GM12878 (cell line): ENCODE results near the gene C9orf72. TPM values are rescaled to one million over a fixed set of nuclear protein-coding genes. Genes with fewer than 3 reads are reported as not detected.

Experiments used
- ATAC-seq: fragments of 200-7000 bp; cut with Tn5 transposase; 3 replicates; pipeline ENCODE4 v1.9.1; 2020; ENCODE audit warnings: mild to moderate bottlenecking, moderate library complexity
- BruUV-seq: library from RNA; stranded (reverse); fragments of 400-500 nt; replicated peaks from 2 replicates; lab custom pipeline; 2021; lab: Mats Ljungman, UMichigan
- CTCF ChIA-PET: fragments of 300-600 bp; sonication (Branson Sonifier 250); formaldehyde crosslinking; extraction: SDS; loops from one replicate; lab custom pipeline; 2021; ENCODE audit warnings: inconsistent platforms; lab: Yijun Ruan, JAX
- POLR2A ChIA-PET: fragments of 350-600 bp; formaldehyde crosslinking; extraction: SDS; loops from one replicate; lab custom pipeline; 2021; ENCODE audit warnings: inconsistent platforms; lab: Charles Lee
- RAD21 ChIA-PET: fragments of 300-600 bp; sonication (Branson Sonifier 250); formaldehyde crosslinking; loops from one replicate; lab custom pipeline; 2023; ENCODE audit warnings: antibody characterized with exemption; ENCODE audit not compliant: unreplicated experiment; lab: Charles Lee
- SMC1A ChIA-PET: fragments of 300-600 bp; sonication (Branson Sonifier 250); formaldehyde crosslinking; loops from one replicate; lab custom pipeline; 2023; ENCODE audit not compliant: unreplicated experiment, uncharacterized antibody; lab: Charles Lee
- DNase-seq: peaks from one replicate; pipeline ENCODE4 v3.0.0-alpha.2; 2011; ENCODE audit warnings: low read depth, low spot score
- FAIRE-seq: peaks from 3 replicates; lab custom pipeline; 2011; peaks lifted over from hg19 to GRCh38; lab: Jason Lieb, UNC
- H2AFZ ChIP-seq: 2 replicates; pipeline ENCODE4 v1.6.0; 2011; ENCODE audit warnings: low read depth, low read length, control low read depth; ENCODE audit not compliant: control insufficient read depth
- H3K27ac ChIP-seq: 2 replicates; pipeline ENCODE4 v1.5.1; 2011; ENCODE audit warnings: control low read depth; ENCODE audit not compliant: control insufficient read depth, insufficient read depth
- H3K27me3 ChIP-seq, 2 experiments: replicated peaks in 1 of 2; 2 replicates each; pipeline versions ENCODE4 v1.6.0 to v1.6.1; 2011; ENCODE audit warnings: low read length in 1 of 2; ENCODE audit not compliant: control insufficient read depth in 2 of 2, insufficient read depth in 2 of 2
- H3K36me3 ChIP-seq, 2 experiments: 2 replicates each; pipeline ENCODE4 v1.5.1; 2011; ENCODE audit warnings: low read length in 1 of 2; ENCODE audit not compliant: control insufficient read depth in 2 of 2, insufficient read depth in 2 of 2
- H3K4me1 ChIP-seq: 2 replicates; pipeline ENCODE4 v1.6.1; 2011; ENCODE audit warnings: mild to moderate bottlenecking, low read length, moderate library complexity, mixed read lengths; ENCODE audit not compliant: control insufficient read depth, insufficient read depth
- H3K4me2 ChIP-seq: 2 replicates; pipeline ENCODE4 v1.6.0; 2011; ENCODE audit warnings: control low read depth; ENCODE audit not compliant: control insufficient read depth, insufficient read depth
- H3K4me3 ChIP-seq: fragments of 200-600 bp; sonication (generic); 2 replicates; pipeline ENCODE4 v1.5.1; 2016
- H3K79me2 ChIP-seq: 2 replicates; pipeline ENCODE4 v1.6.0; 2011; ENCODE audit warnings: low read length; ENCODE audit not compliant: control insufficient read depth, insufficient read depth
- H3K9ac ChIP-seq: 2 replicates; pipeline ENCODE4 v1.8.0; 2011; ENCODE audit warnings: low read length, control low read depth, mixed read lengths; ENCODE audit not compliant: control insufficient read depth, insufficient read depth
- H3K9me3 ChIP-seq: replicated peaks from 3 replicates; pipeline ENCODE4 v1.5.1; 2011; ENCODE audit warnings: mild to moderate bottlenecking, low read length; ENCODE audit not compliant: control insufficient read depth, insufficient read depth
- H4K20me1 ChIP-seq: 2 replicates; pipeline ENCODE4 v1.6.0; 2011; ENCODE audit not compliant: control insufficient read depth, insufficient read depth
- CHD2 ChIP-seq: IDR thresholded peaks from 2 replicates; pipeline ENCODE4 v1.6.1; 2011; ENCODE audit warnings: low read depth, low read length, improper control_type of control experiment, borderline replicate concordance
- GATAD2B ChIP-seq: fragments of 450-650 bp; conservative IDR thresholded peaks from 2 replicates; pipeline ENCODE4 v1.6.1; 2017; ENCODE audit warnings: low read depth, mild to moderate bottlenecking, moderate library complexity
- JUNB ChIP-seq: IDR thresholded peaks from 2 replicates; pipeline ENCODE4 v1.6.1; 2016; ENCODE audit warnings: antibody characterized with exemption, mild to moderate bottlenecking
- JUND ChIP-seq: IDR thresholded peaks from 2 replicates; pipeline ENCODE4 v1.6.1; 2012; ENCODE audit warnings: low read depth, mild to moderate bottlenecking, low read length, improper control_type of control experiment, moderate library complexity
- KAT2A ChIP-seq: conservative IDR thresholded peaks from 2 replicates; pipeline ENCODE4 v1.6.1; 2011; ENCODE audit warnings: low read depth, low read length; ENCODE audit not compliant: control insufficient read depth
- NRF1 ChIP-seq: conservative IDR thresholded peaks from 2 replicates; pipeline ENCODE4 v1.6.1; 2011; ENCODE audit warnings: mild to moderate bottlenecking, low read depth, low read length, improper control_type of control experiment
- RB1 ChIP-seq: fragments of 450-650 bp; formaldehyde crosslinking; IDR thresholded peaks from 2 replicates; pipeline ENCODE4 v1.6.1; 2017; ENCODE audit warnings: mild to moderate bottlenecking, borderline replicate concordance
- RFX5 ChIP-seq: IDR thresholded peaks from 2 replicates; pipeline ENCODE4 v1.6.1; 2011; ENCODE audit warnings: low read depth, low read length, improper control_type of control experiment
- TCF3 ChIP-seq: IDR thresholded peaks from 2 replicates; pipeline ENCODE4 v1.6.1; 2012; ENCODE audit warnings: low read depth, mild to moderate bottlenecking, low read length, borderline replicate concordance; ENCODE audit not compliant: insufficient read depth
- ZNF274 ChIP-seq: IDR thresholded peaks from one replicate; pipeline ENCODE4 v1.8.0; 2011; ENCODE audit not compliant: insufficient read length, insufficient read depth
- WGBS: methylation state at CpG from one replicate; pipeline ENCODE4 v1.1.6; 2016; ENCODE audit warnings: low lambda C conversion rate; ENCODE audit not compliant: insufficient replicate concordance, insufficient coverage; ENCODE audit errors: missing lambda C conversion rate; 5-methylcytosine and 5-hydroxymethylcytosine counted together
- in situ Hi-C: fragments of 300-500 bp; cut with MboI; formaldehyde crosslinking; loops from 9 replicates; pipeline ENCODE4 v1.14.3; 2018; ENCODE audit warnings: mixed read lengths
- intact Hi-C: fragments of 100-400 bp; cut with micrococcal nuclease; formaldehyde crosslinking; loops from one replicate; pipeline ENCODE4 v1.14.2; 2022; ENCODE audit not compliant: unreplicated experiment
- polyA plus RNA-seq, 11 experiments: library from polyadenylated mRNA; depleted of rRNA in 4 of 11; unstranded in 6 of 11; stranded (reverse) in 5 of 11; fragments of >200 nt; fragmentation: Nextera tagmentation in 4 of 11; fragmentation: Illumina TruSeq in 1 of 11; extraction: Ambion mirVana in 4 of 11; extraction: Trizol in 1 of 11; gene quantifications; 1 replicate in 1 of 11; 2 replicates in 10 of 11; pipeline versions ENCODE4 v1.2.1 to v1.2.3, GENCODE V29; 2011 to 2016; ENCODE audit warnings: inconsistent platforms in 2 of 11, missing spikeins in 2 of 11, low read depth in 1 of 11
- total RNA-seq, 4 experiments: library from RNA; depleted of rRNA in 3 of 4; stranded (reverse); fragments of >200 nt in 3 of 4; fragmentation: Illumina TruSeq in 1 of 4; extraction: Trizol in 1 of 4; gene quantifications; 2 replicates each; pipeline versions ENCODE4 v1.2.1 to v1.2.3, GENCODE V29; 2013 to 2021
- TF ChIP-seq, protein P1 (sequence below): IDR thresholded peaks from 2 replicates; pipeline ENCODE4 v1.6.1; 2012; ENCODE audit warnings: low read depth, low read length, improper control_type of control experiment
- TF ChIP-seq, protein P2 (sequence below): fragments of 150-350 bp; IDR thresholded peaks from 2 replicates; pipeline ENCODE4 v1.6.1; 2014; ENCODE audit warnings: mild to moderate bottlenecking, low read depth, low read length

C9orf72 gene
- total and polyA plus RNA-seq, 10 of the 15 experiments (the other 5 are each of a cell fraction or from before 2014, with no cell fraction given) = 4.8 to 9.0 (median 6.4) TPM

DNA sequence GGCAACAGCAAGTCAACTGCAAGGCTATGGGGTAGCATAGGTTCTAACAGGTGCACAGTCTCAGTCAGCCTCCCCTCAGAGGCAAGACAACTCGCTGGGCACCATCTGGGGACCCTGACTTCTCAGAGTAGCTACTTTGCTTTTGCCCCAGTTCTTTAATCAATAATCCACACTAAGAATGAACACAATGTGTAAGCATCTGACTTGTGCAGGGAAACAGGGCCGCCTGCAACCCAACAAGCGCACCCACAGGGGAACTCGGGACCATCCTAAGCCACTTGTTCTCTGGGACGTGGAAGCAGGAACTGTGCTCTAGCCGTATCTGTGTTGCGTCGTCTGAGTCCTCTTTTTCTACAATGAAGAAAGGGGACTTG, 45.6 kb downstream of the C9orf72 start:
- SMC1A ChIA-PET = interaction anchor here (1.0 to 6.3 kb wide), 7 partner anchors 13 to 195 kb away, joined by 3 to 30 read pairs (median 3); no protein-coding TSS in a partner anchor
- ATAC-seq (no peak), FAIRE-seq (no peak), DNase-seq (no peak)
- intact Hi-C loops = loop anchor here (2.0 to 5.0 kb wide), 3 partner anchors 85 to 175 kb away; no protein-coding TSS in a partner anchor
- in situ Hi-C loops = loop anchor here (5.0 kb wide), 1 partner anchor 195 kb away; no protein-coding TSS in a partner anchor
- no peak overlapping the region for H3K27ac ChIP-seq
- no peaks in the 10 kb centered on the region for H4K20me1 ChIP-seq
- H3K27me3 ChIP-seq = no peaks in the 10 kb centered on the region
- no peak overlapping the region for H2AFZ ChIP-seq
- H3K4me2 ChIP-seq = peak overlapping the region; percentile 78
- POLR2A ChIA-PET = interaction anchor here (0.8 to 4.3 kb wide), 2 partner anchors 12 to 161 kb away, joined by 3 to 21 read pairs; no protein-coding TSS in a partner anchor
- no peaks in the 10 kb centered on the region for H3K79me2 ChIP-seq
- H3K9me3 ChIP-seq = no peaks in the 10 kb centered on the region
- RAD21 ChIA-PET = interaction anchor here (0.8 to 3.4 kb wide), 6 partner anchors 12 to 194 kb away, joined by 4 to 15 read pairs (median 6); no protein-coding TSS in a partner anchor
- H3K36me3 ChIP-seq = no peaks in the 10 kb centered on the region
- CTCF ChIA-PET = interaction anchor here (1.2 to 7.9 kb wide), 5 partner anchors 9 to 195 kb away, joined by 3 to 66 read pairs (median 17); no protein-coding TSS in a partner anchor
- 87% methylated on average over 8 of the region's 8 CpGs for WGBS
- TF ChIP-seq TCF3 (no peak), KAT2A (no peak), GATAD2B (no peak), CHD2 (no peak), RB1 (no peak), JUND (no peak), RFX5 (no peak), JUNB (no peak), NRF1 (no peak), ZNF274 (no peak)
- TF ChIP-seq, protein P1, sequence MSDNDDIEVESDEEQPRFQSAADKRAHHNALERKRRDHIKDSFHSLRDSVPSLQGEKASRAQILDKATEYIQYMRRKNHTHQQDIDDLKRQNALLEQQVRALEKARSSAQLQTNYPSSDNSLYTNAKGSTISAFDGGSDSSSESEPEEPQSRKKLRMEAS = no peak
- TF ChIP-seq, protein P2, sequence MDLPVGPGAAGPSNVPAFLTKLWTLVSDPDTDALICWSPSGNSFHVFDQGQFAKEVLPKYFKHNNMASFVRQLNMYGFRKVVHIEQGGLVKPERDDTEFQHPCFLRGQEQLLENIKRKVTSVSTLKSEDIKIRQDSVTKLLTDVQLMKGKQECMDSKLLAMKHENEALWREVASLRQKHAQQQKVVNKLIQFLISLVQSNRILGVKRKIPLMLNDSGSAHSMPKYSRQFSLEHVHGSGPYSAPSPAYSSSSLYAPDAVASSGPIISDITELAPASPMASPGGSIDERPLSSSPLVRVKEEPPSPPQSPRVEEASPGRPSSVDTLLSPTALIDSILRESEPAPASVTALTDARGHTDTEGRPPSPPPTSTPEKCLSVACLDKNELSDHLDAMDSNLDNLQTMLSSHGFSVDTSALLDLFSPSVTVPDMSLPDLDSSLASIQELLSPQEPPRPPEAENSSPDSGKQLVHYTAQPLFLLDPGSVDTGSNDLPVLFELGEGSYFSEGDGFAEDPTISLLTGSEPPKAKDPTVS = no peak
- H3K4me1 ChIP-seq = no peaks in the 10 kb centered on the region; the same call in none of the 2 replicates
- no peak overlapping the region for H3K9ac ChIP-seq
- peak overlapping the region; percentile 85; the same call in 1 of the 2 replicates for H3K4me3 ChIP-seq
- TSS peak; percentile 40 for BruUV-seq
